HT1080 (cell line): ENCODE data around the gene SLC25A6. TPM values are rescaled to one million over a fixed set of nuclear protein-coding genes. Genes with fewer than 3 reads are reported as not detected.
"Not testable (repeated sequence)": the region's sequence is repeated elsewhere in the genome, so short reads cannot be mapped to it uniquely, and the experiment has no call there.

Experiments used
- DNase-seq: peaks from one replicate; pipeline ENCODE4 v3.0.0-alpha.2; 2015; ENCODE audit warnings: low read depth
- polyA plus RNA-seq, 2 experiments: library from polyadenylated mRNA; depleted of rRNA; stranded (reverse); fragments of >200 nt; gene quantifications; 2 replicates each; pipeline ENCODE4 v1.2.3, GENCODE V29; 2015
- total RNA-seq: library from RNA; depleted of rRNA; stranded (reverse); fragments of >200 nt; shearing (Covaris generic); gene quantifications from 2 replicates; pipeline ENCODE4 v1.2.3, GENCODE V29; 2014; rRNA removed

The SLC25A6 gene
- 201 and 276 TPM in 2 replicates for total RNA-seq
- 797 and 926 TPM in 2 replicates for polyA plus RNA-seq (2015; cell fraction: cytosol; rRNA removed)
- polyA plus RNA-seq (2015; cell fraction: nucleus; rRNA removed), result 292 and 315 TPM in 2 replicates

DNA sequence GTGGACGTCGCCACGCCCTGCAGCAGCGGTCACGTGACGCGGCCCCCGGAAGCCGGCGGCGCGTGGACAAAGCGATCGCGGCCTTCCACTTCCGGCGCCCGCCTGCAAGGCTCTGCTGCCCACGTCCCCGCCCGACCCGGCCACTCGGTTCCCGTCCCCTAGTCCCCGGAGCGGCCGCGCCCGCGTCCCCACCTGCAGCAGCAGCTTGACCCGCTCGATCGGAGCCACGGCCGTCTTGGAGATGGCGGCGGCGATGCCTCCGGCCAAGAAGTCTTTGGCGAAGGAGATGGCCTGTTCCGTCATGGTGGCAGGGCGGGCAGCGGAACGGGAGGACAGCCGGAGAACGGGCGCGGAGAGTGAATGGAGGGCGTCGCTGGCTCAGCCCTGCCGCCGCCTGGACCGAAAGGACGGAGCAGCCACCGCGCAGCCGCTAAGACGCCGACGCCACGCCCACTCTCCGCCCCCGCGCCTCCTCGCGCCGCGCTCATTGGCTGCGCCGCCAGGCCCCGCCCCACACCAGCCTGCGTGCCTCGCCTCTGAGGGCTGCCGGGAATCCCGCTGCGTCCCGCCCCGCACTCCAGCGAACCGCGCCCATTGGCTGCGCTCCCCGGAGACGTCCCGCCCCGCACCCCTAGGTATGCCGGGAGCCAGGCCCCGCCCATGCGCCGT is at the start of gene SLC25A6:
SLC25A6 (minus strand) TSS at position 407 of the 669 bp plus-strand sequence; CDS start at position 303, 104 bp downstream.
- peak; percentile 96 for DNase-seq

DNA sequence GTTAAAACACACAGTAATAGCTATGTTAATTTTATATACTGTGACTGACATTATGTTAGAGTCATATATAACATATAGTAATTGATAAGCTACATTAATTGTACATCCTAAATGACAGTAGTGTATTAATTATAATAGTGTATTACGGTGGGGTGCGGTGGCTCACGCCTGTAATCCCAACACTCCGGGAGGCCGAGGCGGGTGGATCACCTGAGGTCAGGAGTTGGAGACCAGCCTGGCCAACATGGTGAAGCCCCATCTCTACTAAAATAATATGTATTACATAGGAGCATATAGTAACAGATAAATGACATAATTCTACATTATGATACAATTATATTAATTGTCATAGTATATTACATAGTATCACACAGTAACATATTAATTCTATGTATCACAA is 48.6 kb upstream of the SLC25A6 start:
- DNase-seq, result no peak

- DNase-seq, result no peak
These were observed 43.5 kb upstream of the SLC25A6 start for GRCh38 chrX:1435241-1435895.

GRCh38 chrX:1434871-1435240 is 42.9 kb upstream of the SLC25A6 start:
- DNase-seq, result no peak

DNA sequence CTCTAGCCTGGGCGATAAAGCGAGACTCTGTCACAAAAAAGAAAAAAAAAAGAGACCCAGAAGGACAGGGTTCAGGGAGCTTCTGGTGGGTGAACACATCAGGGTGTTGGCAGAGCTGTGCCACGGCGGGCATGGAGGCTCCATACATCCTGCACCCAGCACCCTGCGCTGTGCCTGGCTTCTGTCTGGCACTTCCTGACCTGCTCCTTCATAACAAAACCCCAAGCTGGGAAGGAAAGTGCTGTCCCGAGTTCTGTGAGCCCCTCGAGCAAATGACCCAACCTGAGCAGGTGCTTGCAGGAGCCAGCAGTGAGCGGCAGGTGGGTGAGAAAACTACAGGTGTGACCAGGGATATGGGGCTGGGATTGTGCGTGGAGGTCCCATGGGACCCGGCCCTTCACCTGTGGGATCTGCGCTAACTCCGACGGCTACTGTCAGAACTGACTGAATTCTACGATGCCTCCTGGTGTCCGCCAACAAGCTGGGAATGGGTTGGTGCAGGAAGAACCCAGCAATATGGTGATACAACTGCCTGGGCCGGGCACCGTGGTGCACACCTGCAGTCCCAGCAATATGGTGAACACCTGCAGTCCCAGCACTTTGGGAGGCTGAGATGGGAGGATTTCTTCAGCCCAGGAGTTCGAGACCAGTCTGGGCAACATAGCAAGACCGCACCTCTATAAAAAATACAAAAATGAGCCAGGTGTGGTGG is 41.9 kb upstream of the SLC25A6 start:
- no peak for DNase-seq

GRCh38 chrX:1430451-1430850 is 38.5 kb upstream of the SLC25A6 start:
- no peak for DNase-seq

DNA sequence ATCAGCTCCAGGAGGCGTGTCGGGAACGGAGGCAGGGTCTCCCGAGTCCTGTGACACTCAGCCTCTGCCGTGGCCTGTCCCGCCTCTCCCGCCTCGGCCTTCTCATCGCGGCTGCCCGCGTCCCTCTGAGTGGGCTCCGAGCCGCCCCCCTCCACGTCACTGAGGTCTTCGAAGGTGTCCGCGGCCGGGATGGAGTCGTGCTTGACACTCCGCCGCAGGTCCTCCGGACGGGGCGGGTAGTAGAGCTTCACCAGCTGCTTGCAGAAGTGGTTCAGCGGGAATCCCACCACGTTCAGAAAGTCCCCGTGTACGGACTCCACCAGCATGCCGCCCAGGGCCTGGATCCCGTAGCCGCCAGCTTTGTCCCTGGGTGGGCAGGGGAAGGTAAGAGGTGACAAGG is 35.8 kb upstream of the SLC25A6 start:
- no peak for DNase-seq

DNA sequence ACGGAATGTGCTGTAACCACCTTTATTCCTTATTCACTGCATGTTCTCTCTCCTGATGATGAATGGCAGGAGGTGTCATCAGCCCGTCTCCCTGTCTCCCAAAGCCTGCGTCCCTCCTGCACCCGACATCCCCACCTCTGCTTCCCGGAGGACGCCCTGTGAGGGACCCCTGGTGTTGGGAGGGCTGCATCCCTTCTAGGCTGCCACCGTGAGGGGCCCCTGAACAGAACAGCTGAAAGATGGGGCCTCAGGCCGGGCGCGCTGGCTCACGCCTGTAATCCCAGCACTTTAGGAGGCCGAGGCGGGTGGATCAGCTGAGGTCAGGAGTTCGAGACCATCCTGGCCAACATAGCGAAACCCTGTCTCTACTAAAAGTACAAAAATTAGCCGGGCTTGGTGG is 34.4 kb upstream of the SLC25A6 start:
- DNase-seq, result not testable (repeated sequence)

GRCh38 chrX:1425381-1425780 is 33.5 kb upstream of the SLC25A6 start:
- no peak for DNase-seq

DNA sequence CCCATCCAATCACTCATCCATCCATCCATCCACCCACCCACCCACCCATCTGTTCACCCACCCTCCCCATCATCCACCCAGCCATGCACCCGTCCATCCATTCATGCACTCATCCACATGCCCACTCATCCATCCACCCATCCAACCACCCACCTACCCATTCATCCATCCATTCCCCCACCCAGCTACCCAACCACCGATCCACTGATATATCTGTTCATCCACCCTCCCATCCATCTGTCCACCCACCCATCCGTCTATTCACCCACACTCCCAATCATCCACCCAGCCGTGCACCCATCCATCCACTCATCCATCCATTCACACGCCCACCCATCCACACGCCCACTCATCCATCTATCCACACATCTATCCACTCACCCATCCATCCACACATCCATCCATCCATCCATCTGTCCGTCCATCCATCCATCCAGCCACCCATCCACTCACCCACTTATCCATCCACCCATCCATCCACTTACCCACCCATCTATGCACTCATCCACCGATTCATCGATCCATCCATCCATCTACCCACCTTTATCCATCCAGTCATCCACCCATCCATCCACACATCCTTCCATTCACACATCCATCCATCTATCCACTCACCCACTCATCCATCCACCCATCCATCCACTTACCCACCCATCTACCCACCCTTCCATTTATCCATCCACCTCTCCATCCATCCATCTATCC is 32.4 kb upstream of the SLC25A6 start:
- DNase-seq, result no peak

GRCh38 chrX:1423215-1423614 is 31.3 kb upstream of the SLC25A6 start:
- no peak for DNase-seq

GRCh38 chrX:1422135-1422465 is 30.2 kb upstream of the SLC25A6 start:
- DNase-seq, result no peak

DNA sequence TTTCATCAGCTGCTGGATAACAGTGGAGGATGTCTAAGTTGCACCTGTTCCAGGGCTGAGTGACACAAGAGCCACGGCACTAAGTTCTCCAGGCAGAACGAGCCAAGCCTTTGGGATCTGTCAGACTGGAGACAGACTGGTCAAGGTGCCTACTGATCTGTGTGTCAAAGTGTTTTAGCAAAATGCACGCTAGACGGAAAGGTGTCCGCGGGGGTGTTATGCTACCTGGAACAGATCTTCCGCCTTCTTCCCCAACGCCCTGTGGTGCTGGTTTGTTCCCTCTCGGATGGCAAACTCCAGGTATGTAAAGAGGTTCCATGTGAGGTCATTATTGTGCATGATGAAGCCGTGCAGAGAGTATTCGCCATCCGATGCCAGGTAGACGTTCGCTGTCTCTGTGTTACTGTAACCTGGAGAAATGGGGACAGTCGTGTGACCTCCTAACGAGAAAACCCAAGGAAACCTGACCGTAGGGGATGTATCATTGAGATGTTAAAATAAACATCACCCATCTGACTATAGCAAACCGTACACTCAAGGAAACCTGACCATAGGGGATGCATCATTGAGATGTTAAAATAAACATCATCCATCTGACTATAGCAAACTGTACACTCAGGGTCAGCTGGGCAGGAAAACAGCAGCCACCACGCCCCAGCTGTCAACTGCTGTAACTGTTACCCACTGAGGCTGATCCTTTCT is 29.7 kb upstream of the SLC25A6 start:
- peak; percentile 39 for DNase-seq

DNA sequence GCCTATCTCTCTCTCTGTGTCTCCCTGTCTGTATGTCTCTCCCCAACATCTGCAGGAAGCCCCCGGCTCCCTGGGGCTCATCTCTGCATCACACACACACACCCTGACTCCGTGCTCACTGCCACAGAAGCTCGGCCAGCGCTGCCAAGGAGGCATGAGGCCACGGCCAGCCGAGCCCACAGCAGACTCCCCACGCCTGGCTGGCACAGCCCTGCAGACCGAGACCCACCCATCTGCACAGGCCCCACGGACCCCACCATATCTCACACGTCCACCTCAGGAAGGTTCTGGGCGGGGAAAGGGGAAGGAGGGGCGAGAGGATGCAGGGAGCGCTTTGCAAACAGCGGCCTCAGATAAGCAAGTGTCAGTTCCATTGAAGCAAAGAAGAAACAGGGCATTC is 28.5 kb upstream of the SLC25A6 start:
- DNase-seq, result no peak

- DNase-seq, result no peak
These were observed 27.8 kb upstream of the SLC25A6 start for GRCh38 chrX:1419545-1420355.

DNA sequence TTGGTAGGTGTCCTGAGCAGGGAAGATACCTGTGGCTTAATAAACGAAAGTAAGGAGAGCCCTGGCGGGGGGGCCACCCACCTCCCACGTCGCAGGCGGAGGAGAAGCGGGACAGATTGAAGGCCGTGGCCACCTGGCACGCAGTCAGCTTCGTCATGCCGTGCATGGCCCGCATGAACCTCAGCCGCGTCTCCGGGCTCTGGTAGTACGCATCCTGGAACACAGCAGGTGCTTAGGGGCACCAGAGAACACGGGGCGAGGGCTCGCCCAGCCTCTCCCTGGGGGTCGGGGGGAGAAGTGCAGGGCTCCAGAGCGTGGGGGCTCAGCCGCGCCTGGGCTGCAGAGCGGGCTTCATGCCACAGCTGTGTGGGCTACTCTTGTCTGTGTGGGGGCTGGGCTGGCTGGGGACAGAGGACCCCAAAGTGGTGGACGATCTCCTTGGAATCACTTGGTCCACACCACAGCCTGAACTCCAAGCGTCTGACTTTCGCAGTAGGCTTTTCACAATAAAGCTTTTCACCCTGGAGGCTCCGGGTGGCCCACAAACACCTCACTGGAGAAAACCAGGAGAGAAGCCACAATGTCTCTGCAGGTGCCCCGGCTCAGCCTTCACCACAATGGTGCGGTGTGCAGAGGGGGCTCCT is 27.1 kb upstream of the SLC25A6 start:
- no peak for DNase-seq

GRCh38 chrX:1417921-1418771 is 26.2 kb upstream of the SLC25A6 start:
- DNase-seq, result no peak

DNA sequence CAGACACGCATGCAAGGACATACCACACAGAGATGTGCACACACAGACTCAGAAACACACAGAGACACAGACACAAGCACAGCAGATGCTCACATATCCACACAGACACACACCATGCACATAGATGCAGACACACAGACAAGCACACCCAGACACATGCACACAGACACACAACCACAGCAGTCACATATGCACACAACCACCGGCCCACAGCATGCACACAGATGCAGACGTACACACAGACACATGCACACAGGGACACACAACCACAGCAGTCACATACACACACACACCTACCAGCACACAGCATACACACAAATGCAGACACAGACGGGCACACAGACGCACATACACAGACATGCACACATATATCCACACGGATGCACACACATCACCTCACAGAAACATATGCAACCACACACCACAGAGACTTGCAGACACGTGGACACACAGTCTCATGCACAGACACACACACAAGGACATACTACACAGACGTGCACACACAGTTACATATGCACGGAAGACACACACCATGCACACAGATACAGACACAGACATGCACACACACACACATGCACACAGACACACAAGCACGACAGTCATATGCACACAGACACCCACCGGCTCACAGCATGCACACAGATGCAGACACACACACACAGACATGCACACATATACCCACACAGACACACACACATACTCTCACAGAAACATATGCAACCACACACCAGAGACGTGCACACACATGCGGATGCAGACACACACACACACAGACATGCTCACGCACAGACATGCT is 25.2 kb upstream of the SLC25A6 start:
- no peak for DNase-seq
